K562 (cell line): ENCODE measurements around the gene GMPR. TPM values are rescaled to one million over a fixed set of nuclear protein-coding genes. Genes with fewer than 3 reads are reported as not detected.

Experiments
- ATF3 ChIP-seq, 2 experiments: fragments of 450-650 bp in 1 of 2; sonication (generic) in 1 of 2; formaldehyde crosslinking in 1 of 2; IDR thresholded peaks in 1 of 2; conservative IDR thresholded peaks in 1 of 2; 2 replicates each; pipeline versions ENCODE4 v1.6.1 to v1.8.1; 2016 to 2023; ENCODE audit warnings: mild to moderate bottlenecking in 2 of 2, moderate library complexity in 2 of 2, inconsistent platforms in 1 of 2, missing genetic modification reagents in 1 of 2
- CEBPB ChIP-seq: fragments of 450-650 bp; IDR thresholded peaks from 2 replicates; pipeline ENCODE4 v1.6.1; 2016; ENCODE audit warnings: missing genetic modification characterization, missing compliant biosample characterization
- KDM1A ChIP-seq, 2 experiments: fragments of 450-650 bp; IDR thresholded peaks; 2 replicates each; pipeline ENCODE4 v1.6.1; 2016; ENCODE audit warnings: mild to moderate bottlenecking in 2 of 2
- NBN ChIP-seq: fragments of 450-650 bp; IDR thresholded peaks from 2 replicates; pipeline ENCODE4 v1.6.1; 2016; ENCODE audit warnings: low read depth, mild to moderate bottlenecking
- NCOR1 ChIP-seq: fragments of 450-650 bp; IDR thresholded peaks from 2 replicates; pipeline ENCODE4 v1.6.1; 2016; ENCODE audit warnings: mild to moderate bottlenecking, moderate library complexity
- TCF3 ChIP-seq: sonication (generic); formaldehyde crosslinking; IDR thresholded peaks from 2 replicates; pipeline ENCODE4 v1.4.0; 2020; ENCODE audit warnings: mild to moderate bottlenecking, missing genetic modification reagents
- ZNF592 ChIP-seq: fragments of 450-650 bp; IDR thresholded peaks from 2 replicates; pipeline ENCODE4 v1.6.1; 2017; ENCODE audit warnings: antibody characterized with exemption, mild to moderate bottlenecking
- polyA plus RNA-seq, 8 experiments: library from polyadenylated mRNA; depleted of rRNA in 4 of 8; stranded (reverse) in 5 of 8; unstranded in 3 of 8; fragments of >200 nt; fragmentation: Nextera tagmentation in 2 of 8; fragmentation: Illumina TruSeq in 1 of 8; extraction: Ambion mirVana in 2 of 8; extraction: Trizol in 1 of 8; gene quantifications; 2 replicates each; pipeline versions ENCODE4 v1.2.1 to v1.2.3, GENCODE V29; 2011 to 2014; ENCODE audit warnings: inconsistent platforms in 1 of 8, missing spikeins in 1 of 8
- total RNA-seq, 7 experiments: library from RNA; depleted of rRNA in 6 of 7; stranded (reverse); fragments of >200 nt in 6 of 7; fragmentation: Illumina TruSeq in 2 of 7; extraction: Trizol in 2 of 7; gene quantifications; 2 replicates each; pipeline versions ENCODE4 v1.2.1 to v1.2.3, GENCODE V29; 2011 to 2021; ENCODE audit warnings: low replicate concordance in 1 of 7
- TF ChIP-seq, protein P1 (sequence below), 2 experiments: fragments of 450-650 bp; conservative IDR thresholded peaks; 2 replicates each; pipeline ENCODE4 v1.6.1; 2017; ENCODE audit warnings: mild to moderate bottlenecking in 2 of 2, moderate library complexity in 2 of 2
- TF ChIP-seq, protein P2 (sequence below), 2 experiments: fragments of 150-350 bp in 1 of 2; IDR thresholded peaks; 2 replicates each; pipeline ENCODE4 v1.6.1; 2012 to 2016; ENCODE audit warnings: low read depth in 2 of 2, low read length in 2 of 2, mild to moderate bottlenecking in 1 of 2, moderate library complexity in 1 of 2
- TF ChIP-seq, protein P3 (sequence below), 2 experiments: fragments of 450-650 bp; IDR thresholded peaks; 2 replicates each; pipeline ENCODE4 v1.6.1; 2018; ENCODE audit warnings: mild to moderate bottlenecking in 2 of 2, low read depth in 1 of 2; ENCODE audit not compliant: partially characterized antibody in 2 of 2
- TF ChIP-seq, protein P4 (sequence below): IDR thresholded peaks from 2 replicates; pipeline ENCODE4 v1.6.1; 2011; ENCODE audit not compliant: insufficient read length; ENCODE audit errors: extremely low read depth

The GMPR gene
- total and polyA plus RNA-seq, 9 of the 15 experiments (the other 6 are each of a cell fraction or from before 2014, with no cell fraction given) = 34.6 to 83.7 (median 49.8) TPM

DNA sequence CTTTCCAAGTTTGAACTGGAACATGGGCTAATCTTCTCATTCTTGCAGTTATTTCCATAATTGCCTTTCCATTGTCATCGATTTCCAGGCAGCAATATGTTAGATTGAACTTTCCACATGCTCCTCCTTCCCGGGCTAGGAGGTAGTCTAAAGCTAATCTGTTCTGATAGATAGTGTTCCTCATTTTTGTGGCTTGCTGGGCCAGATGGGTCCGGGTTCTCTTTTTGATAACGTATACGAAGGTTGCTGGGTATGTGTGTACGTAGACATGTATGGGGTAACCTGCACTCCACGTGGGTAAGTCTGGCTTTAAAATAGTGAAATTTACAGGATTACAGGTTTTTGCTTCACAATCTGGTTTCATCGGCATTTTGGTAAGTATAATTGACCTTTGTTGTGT is 14.0 kb upstream of the GMPR start (continued):
- TF ChIP-seq, protein P1, sequence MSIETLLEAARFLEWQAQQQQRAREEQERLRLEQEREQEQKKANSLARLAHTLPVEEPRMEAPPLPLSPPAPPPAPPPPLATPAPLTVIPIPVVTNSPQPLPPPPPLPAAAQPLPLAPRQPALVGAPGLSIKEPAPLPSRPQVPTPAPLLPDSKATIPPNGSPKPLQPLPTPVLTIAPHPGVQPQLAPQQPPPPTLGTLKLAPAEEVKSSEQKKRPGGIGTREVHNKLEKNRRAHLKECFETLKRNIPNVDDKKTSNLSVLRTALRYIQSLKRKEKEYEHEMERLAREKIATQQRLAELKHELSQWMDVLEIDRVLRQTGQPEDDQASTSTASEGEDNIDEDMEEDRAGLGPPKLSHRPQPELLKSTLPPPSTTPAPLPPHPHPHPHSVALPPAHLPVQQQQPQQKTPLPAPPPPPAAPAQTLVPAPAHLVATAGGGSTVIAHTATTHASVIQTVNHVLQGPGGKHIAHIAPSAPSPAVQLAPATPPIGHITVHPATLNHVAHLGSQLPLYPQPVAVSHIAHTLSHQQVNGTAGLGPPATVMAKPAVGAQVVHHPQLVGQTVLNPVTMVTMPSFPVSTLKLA (conservative IDR thresholded peaks at IDR 0.05) = peak; percentile 80 to 86
- TF ChIP-seq ATF3 (IDR thresholded peaks at IDR 0.05) = no peak
- TF ChIP-seq ATF3 (CRISPR knock-in tag; conservative IDR thresholded peaks at IDR 0.05) = no peak
- TF ChIP-seq TCF3 (CRISPR knock-in tag) = peak; percentile 97
- peak; percentile 90 for TF ChIP-seq NCOR1
- peak; percentile 86 for TF ChIP-seq CEBPB (tag)
- TF ChIP-seq, protein P2, sequence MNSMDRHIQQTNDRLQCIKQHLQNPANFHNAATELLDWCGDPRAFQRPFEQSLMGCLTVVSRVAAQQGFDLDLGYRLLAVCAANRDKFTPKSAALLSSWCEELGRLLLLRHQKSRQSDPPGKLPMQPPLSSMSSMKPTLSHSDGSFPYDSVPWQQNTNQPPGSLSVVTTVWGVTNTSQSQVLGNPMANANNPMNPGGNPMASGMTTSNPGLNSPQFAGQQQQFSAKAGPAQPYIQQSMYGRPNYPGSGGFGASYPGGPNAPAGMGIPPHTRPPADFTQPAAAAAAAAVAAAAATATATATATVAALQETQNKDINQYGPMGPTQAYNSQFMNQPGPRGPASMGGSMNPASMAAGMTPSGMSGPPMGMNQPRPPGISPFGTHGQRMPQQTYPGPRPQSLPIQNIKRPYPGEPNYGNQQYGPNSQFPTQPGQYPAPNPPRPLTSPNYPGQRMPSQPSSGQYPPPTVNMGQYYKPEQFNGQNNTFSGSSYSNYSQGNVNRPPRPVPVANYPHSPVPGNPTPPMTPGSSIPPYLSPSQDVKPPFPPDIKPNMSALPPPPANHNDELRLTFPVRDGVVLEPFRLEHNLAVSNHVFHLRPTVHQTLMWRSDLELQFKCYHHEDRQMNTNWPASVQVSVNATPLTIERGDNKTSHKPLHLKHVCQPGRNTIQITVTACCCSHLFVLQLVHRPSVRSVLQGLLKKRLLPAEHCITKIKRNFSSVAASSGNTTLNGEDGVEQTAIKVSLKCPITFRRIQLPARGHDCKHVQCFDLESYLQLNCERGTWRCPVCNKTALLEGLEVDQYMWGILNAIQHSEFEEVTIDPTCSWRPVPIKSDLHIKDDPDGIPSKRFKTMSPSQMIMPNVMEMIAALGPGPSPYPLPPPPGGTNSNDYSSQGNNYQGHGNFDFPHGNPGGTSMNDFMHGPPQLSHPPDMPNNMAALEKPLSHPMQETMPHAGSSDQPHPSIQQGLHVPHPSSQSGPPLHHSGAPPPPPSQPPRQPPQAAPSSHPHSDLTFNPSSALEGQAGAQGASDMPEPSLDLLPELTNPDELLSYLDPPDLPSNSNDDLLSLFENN (IDR thresholded peaks at IDR 0.05; ENCODE audit: low read depth in 2 of 2, low read length in 2 of 2) = peak in 1 of 2 experiments; percentile 89; a peak in 2 of 4 replicates
- TF ChIP-seq, protein P3, sequence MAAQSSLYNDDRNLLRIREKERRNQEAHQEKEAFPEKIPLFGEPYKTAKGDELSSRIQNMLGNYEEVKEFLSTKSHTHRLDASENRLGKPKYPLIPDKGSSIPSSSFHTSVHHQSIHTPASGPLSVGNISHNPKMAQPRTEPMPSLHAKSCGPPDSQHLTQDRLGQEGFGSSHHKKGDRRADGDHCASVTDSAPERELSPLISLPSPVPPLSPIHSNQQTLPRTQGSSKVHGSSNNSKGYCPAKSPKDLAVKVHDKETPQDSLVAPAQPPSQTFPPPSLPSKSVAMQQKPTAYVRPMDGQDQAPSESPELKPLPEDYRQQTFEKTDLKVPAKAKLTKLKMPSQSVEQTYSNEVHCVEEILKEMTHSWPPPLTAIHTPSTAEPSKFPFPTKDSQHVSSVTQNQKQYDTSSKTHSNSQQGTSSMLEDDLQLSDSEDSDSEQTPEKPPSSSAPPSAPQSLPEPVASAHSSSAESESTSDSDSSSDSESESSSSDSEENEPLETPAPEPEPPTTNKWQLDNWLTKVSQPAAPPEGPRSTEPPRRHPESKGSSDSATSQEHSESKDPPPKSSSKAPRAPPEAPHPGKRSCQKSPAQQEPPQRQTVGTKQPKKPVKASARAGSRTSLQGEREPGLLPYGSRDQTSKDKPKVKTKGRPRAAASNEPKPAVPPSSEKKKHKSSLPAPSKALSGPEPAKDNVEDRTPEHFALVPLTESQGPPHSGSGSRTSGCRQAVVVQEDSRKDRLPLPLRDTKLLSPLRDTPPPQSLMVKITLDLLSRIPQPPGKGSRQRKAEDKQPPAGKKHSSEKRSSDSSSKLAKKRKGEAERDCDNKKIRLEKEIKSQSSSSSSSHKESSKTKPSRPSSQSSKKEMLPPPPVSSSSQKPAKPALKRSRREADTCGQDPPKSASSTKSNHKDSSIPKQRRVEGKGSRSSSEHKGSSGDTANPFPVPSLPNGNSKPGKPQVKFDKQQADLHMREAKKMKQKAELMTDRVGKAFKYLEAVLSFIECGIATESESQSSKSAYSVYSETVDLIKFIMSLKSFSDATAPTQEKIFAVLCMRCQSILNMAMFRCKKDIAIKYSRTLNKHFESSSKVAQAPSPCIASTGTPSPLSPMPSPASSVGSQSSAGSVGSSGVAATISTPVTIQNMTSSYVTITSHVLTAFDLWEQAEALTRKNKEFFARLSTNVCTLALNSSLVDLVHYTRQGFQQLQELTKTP (IDR thresholded peaks at IDR 0.05; ENCODE audit: low read depth in 1 of 2, partially characterized antibody in 2 of 2) = peak in 1 of 2 experiments; percentile 21
- TF ChIP-seq ZNF592 = peak; percentile 83; the same call in 1 of the 2 replicates
- TF ChIP-seq NBN = peak; percentile 42; the same call in 1 of the 2 replicates
- TF ChIP-seq, protein P4, sequence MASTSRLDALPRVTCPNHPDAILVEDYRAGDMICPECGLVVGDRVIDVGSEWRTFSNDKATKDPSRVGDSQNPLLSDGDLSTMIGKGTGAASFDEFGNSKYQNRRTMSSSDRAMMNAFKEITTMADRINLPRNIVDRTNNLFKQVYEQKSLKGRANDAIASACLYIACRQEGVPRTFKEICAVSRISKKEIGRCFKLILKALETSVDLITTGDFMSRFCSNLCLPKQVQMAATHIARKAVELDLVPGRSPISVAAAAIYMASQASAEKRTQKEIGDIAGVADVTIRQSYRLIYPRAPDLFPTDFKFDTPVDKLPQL = no peak
- peak; percentile 57 to 74 for TF ChIP-seq KDM1A (IDR thresholded peaks at IDR 0.05)
